ENCODE measurements around the gene TAF11L13. TPM values are rescaled to one million over a fixed set of nuclear protein-coding genes. Genes with fewer than 3 reads are reported as not detected.

TAF11L13 gene
- total RNA-seq, 1 experiment from 2014 or later = not detected

Small RNA genes lying within 50 kb of the gene (small RNA-seq; reads per million reads assigned to genes)
- gene AC233724.1 (not detected), gene AC233724.12 (not detected), gene AC233724.2 (not detected), gene AC233724.3 (not detected), gene AC233724.4 (not detected), gene AC233724.6 (not detected), gene AC233724.7 (not detected)

Other genes starting within 250 kb of the TAF11L13 start
- not detected in 2 replicates for gene TAF11L2, start 133.9 kb upstream of the TAF11L13 start, total RNA-seq (2014; rRNA removed; shearing (Covaris generic); ENCODE audit: low replicate concordance)
- gene TAF11L3, start 113.7 kb upstream of the TAF11L13 start, total RNA-seq (2014; rRNA removed; shearing (Covaris generic); ENCODE audit: low replicate concordance) = not detected in 2 replicates
- not detected in 2 replicates for gene TAF11L4, start 110.3 kb upstream of the TAF11L13 start, total RNA-seq (2014; rRNA removed; shearing (Covaris generic); ENCODE audit: low replicate concordance)
- gene TAF11L5, start 106.9 kb upstream of the TAF11L13 start, total RNA-seq (2014; rRNA removed; shearing (Covaris generic); ENCODE audit: low replicate concordance) = not detected in 2 replicates
- gene TAF11L6, start 103.4 kb upstream of the TAF11L13 start, total RNA-seq (2014; rRNA removed; shearing (Covaris generic); ENCODE audit: low replicate concordance) = not detected in 2 replicates
- gene TAF11L7, start 46.3 kb upstream of the TAF11L13 start, total RNA-seq (2014; rRNA removed; shearing (Covaris generic); ENCODE audit: low replicate concordance) = not detected in 2 replicates
- gene TAF11L8, start 41.1 kb upstream of the TAF11L13 start, total RNA-seq (2014; rRNA removed; shearing (Covaris generic); ENCODE audit: low replicate concordance) = not detected in 2 replicates
- gene TAF11L9, start 37.7 kb upstream of the TAF11L13 start, total RNA-seq (2014; rRNA removed; shearing (Covaris generic); ENCODE audit: low replicate concordance) = not detected in 2 replicates
- not detected in 2 replicates for gene TAF11L10, start 34.3 kb upstream of the TAF11L13 start, total RNA-seq (2014; rRNA removed; shearing (Covaris generic); ENCODE audit: low replicate concordance)
- gene TAF11L11, start 27.9 kb upstream of the TAF11L13 start, total RNA-seq (2014; rRNA removed; shearing (Covaris generic); ENCODE audit: low replicate concordance) = not detected in 2 replicates
- not detected in 2 replicates for gene TAF11L12, start 21.7 kb upstream of the TAF11L13 start, total RNA-seq (2014; rRNA removed; shearing (Covaris generic); ENCODE audit: low replicate concordance)
- gene TAF11L14, start 2.4 kb downstream of the TAF11L13 start, total RNA-seq (2014; rRNA removed; shearing (Covaris generic); ENCODE audit: low replicate concordance) = not detected in 2 replicates